Measurements from ENCODE around the gene SLK.

The SLK gene

GRCh38 chr10:104033966-104034365, 67.0 kb downstream of the SLK start:
- DNase-seq (ENCODE audit: low read depth, low spot score) = no peak

- DNase-seq (ENCODE audit: low read depth, low spot score) = no peak
These were observed 67.7 kb downstream of the SLK start for GRCh38 chr10:104034401-104035193.

GRCh38 chr10:104035194-104036068, 68.5 kb downstream of the SLK start:
- no peak for DNase-seq (ENCODE audit: low read depth, low spot score)

GRCh38 chr10:104036069-104036384, 69.1 kb downstream of the SLK start:
- DNase-seq (ENCODE audit: low read depth, low spot score) = no peak

- DNase-seq (ENCODE audit: low read depth, low spot score) = no peak
These were observed 69.7 kb downstream of the SLK start for GRCh38 chr10:104036518-104037260.

- no peak for DNase-seq (ENCODE audit: low read depth, low spot score)
These were observed 70.5 kb downstream of the SLK start for GRCh38 chr10:104037261-104037951.

- no peak for DNase-seq (ENCODE audit: low read depth, low spot score)
These were observed 71.6 kb downstream of the SLK start for GRCh38 chr10:104038537-104038936.

GRCh38 chr10:104038958-104039752, 72.2 kb downstream of the SLK start:
- no peak for DNase-seq (ENCODE audit: low read depth, low spot score)

GRCh38 chr10:104040382-104040781, 73.4 kb downstream of the SLK start:
- no peak for DNase-seq (ENCODE audit: low read depth, low spot score)

GRCh38 chr10:104040862-104041789, 74.2 kb downstream of the SLK start:
- no peak for DNase-seq (ENCODE audit: low read depth, low spot score)

- no peak for DNase-seq (ENCODE audit: low read depth, low spot score)
These were observed 75.1 kb downstream of the SLK start for GRCh38 chr10:104041891-104042535.

GRCh38 chr10:104043185-104043830, 76.4 kb downstream of the SLK start:
- no peak for DNase-seq (ENCODE audit: low read depth, low spot score)

GRCh38 chr10:104043854-104044253, 76.9 kb downstream of the SLK start:
- no peak for DNase-seq (ENCODE audit: low read depth, low spot score)

- no peak for DNase-seq (ENCODE audit: low read depth, low spot score)
These were observed 78.5 kb downstream of the SLK start for GRCh38 chr10:104045151-104046089.

- DNase-seq (ENCODE audit: low read depth, low spot score) = no peak
These were observed 79.7 kb downstream of the SLK start for GRCh38 chr10:104046651-104047050.

- no peak for DNase-seq (ENCODE audit: low read depth, low spot score)
These were observed 82.7 kb downstream of the SLK start for GRCh38 chr10:104049504-104050250.

- no peak for DNase-seq (ENCODE audit: low read depth, low spot score)
These were observed 85.5 kb downstream of the SLK start for GRCh38 chr10:104052431-104052830.

All from activated naive CD8-positive, alpha-beta T cell treated with anti-CD3 and anti-CD28 coated beads, Interleukin-2, amount 50 U/mL, for 16 hours (primary cell).